Ovary (tissue), 3 donors: Measurements from ENCODE around the gene HNRNPC.

ENCODE experiments used
- EP300 ChIP-seq: sonication (generic); formaldehyde crosslinking; IDR thresholded peaks from one replicate; pipeline ENCODE4 v1.6.1; 2017; ENCODE audit warnings: antibody characterized with exemption
- POLR2A ChIP-seq: fragments of 450-650 bp; IDR thresholded peaks from one replicate; pipeline ENCODE4 v1.6.1; 2017; ENCODE audit warnings: antibody characterized with exemption, mild to moderate bottlenecking, moderate library complexity
- TF ChIP-seq, protein P1 (sequence below), 3 donors: fragments of 450-650 bp in 2 of 3; fragments of 200-600 bp in 1 of 3; IDR thresholded peaks; one replicate each; pipeline versions ENCODE4 v1.5.1 to v1.8.0; 2016 to 2022; ENCODE audit warnings: antibody characterized with exemption in 3 of 3, mild to moderate bottlenecking in 1 of 3
- donor health status: DM: no; HTN: no; CAD: no.

DNA sequence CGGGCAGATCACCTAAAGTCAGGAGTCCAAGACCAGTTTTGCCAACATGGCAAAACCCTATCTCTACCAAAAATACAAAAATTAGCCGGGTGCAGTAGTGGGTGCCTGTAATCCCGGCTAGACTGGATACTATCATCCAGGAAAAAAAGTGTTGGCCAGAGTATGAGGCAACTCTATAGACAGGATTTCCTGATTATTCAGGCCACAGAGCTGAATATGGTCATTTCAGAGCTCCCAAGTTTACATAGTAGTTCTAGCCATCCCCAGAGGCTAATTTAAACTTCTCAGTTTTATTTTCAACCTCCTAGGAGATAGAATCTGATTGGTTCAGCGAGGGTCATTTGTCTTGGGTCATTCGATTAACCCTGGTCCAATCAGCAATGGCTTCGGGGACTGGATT, 17.9 kb upstream of the HNRNPC start:
- TF ChIP-seq, protein P1, sequence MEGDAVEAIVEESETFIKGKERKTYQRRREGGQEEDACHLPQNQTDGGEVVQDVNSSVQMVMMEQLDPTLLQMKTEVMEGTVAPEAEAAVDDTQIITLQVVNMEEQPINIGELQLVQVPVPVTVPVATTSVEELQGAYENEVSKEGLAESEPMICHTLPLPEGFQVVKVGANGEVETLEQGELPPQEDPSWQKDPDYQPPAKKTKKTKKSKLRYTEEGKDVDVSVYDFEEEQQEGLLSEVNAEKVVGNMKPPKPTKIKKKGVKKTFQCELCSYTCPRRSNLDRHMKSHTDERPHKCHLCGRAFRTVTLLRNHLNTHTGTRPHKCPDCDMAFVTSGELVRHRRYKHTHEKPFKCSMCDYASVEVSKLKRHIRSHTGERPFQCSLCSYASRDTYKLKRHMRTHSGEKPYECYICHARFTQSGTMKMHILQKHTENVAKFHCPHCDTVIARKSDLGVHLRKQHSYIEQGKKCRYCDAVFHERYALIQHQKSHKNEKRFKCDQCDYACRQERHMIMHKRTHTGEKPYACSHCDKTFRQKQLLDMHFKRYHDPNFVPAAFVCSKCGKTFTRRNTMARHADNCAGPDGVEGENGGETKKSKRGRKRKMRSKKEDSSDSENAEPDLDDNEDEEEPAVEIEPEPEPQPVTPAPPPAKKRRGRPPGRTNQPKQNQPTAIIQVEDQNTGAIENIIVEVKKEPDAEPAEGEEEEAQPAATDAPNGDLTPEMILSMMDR (IDR thresholded peaks at IDR 0.05): no peak
- TF ChIP-seq EP300 (no peak), POLR2A (no peak)
